ENCODE results near the gene EXOSC9. TPM values are rescaled to one million over a fixed set of nuclear protein-coding genes. Genes with fewer than 3 reads are reported as not detected.
A peak's percentile ranks its signal among the peaks of the same experiment; 100 is the strongest.

The EXOSC9 gene
- total and polyA plus RNA-seq, 2 of the 8 experiments (the other 6 are each of a cell fraction or from before 2014, with no cell fraction given): 33.2 to 54.9 TPM

- no peak for TF ChIP-seq ATF2 (IDR thresholded peaks at IDR 0.05; ENCODE audit: low read length)
- peak; percentile 87 for TF ChIP-seq YY1 (IDR thresholded peaks at IDR 0.05; ENCODE audit: low read depth, low read length)
- no peak for TF ChIP-seq CREB1 (IDR thresholded peaks at IDR 0.05)
- no peak for TF ChIP-seq NANOG (IDR thresholded peaks at IDR 0.05; ENCODE audit: insufficient read depth, low read depth, low read length, poor library complexity, severe bottlenecking)
- 0 out of 2 replicates have a peak, but pooled peaks have one; percentile 43 for TF ChIP-seq TAF1 (IDR thresholded peaks at IDR 0.05; ENCODE audit: low read depth, low read length)
- 0 out of 2 replicates have a peak, but pooled peaks have one; percentile 59 for TF ChIP-seq POLR2AphosphoS5 (IDR thresholded peaks at IDR 0.05; ENCODE audit: low read depth, low read length)
- TF ChIP-seq RXRA (IDR thresholded peaks at IDR 0.05; ENCODE audit: insufficient read depth, low read depth, low read length): no peak
- TF ChIP-seq CTCF (IDR thresholded peaks at IDR 0.05; ENCODE audit: control extremely low read depth in 1 of 3, insufficient read depth in 1 of 3, low read depth in 1 of 3, low read length in 3 of 3): peak in 1 of 3 experiments; percentile 9; a peak in 1 of 4 replicates
- TF ChIP-seq SAP30 (IDR thresholded peaks at IDR 0.05; ENCODE audit: insufficient read depth, insufficient replicate concordance, low read length): no peak
- TF ChIP-seq CBX5 (IDR thresholded peaks at IDR 0.05; ENCODE audit: low read depth, low read length): no peak
Observed at GRCh38 chr4:121822796-121823504, 21.8 kb downstream of the EXOSC9 start (continued).

All from H1 (cell line).